ENCODE results near the gene GIMD1.

Gene GIMD1

GRCh38 chr4:106315476-106315967 lies 53.1 kb downstream of the GIMD1 start:
- peak in 1 of 2 donors; percentile 11 for DNase-seq (ENCODE audit: low read depth in 2 of 2)

GRCh38 chr4:106314960-106315359 lies 53.6 kb downstream of the GIMD1 start:
- DNase-seq (ENCODE audit: low read depth in 2 of 2): no peak

- no peak for DNase-seq (ENCODE audit: low read depth in 2 of 2)
Measured at GRCh38 chr4:106312997-106313522, 55.5 kb downstream of the GIMD1 start.

- no peak for DNase-seq (ENCODE audit: low read depth in 2 of 2)
Measured at GRCh38 chr4:106312377-106312776, 56.2 kb downstream of the GIMD1 start.
